T-cell (primary cell): ENCODE measurements around the gene ZFR. TPM values are rescaled to one million over a fixed set of nuclear protein-coding genes. Genes with fewer than 3 reads are reported as not detected.

Experiments
- ATAC-seq, 4 experiments: fragments of 200-7000 bp in 3 of 4; fragments of 150-1000 bp in 1 of 4; cut with Tn5 transposase; replicated peaks in 1 of 4; 1 replicate in 3 of 4; 2 replicates in 1 of 4; pipeline ENCODE4 v1.10.0; 2021; ENCODE audit warnings: moderate library complexity in 3 of 4, mild to moderate bottlenecking in 2 of 4, moderate number of reproducible peaks in 1 of 4
- CTCF ChIA-PET, 2 donors: fragments of 300-600 bp; sonication (Branson Sonifier 250); formaldehyde crosslinking; loops; one replicate each; lab custom pipeline; 2022; ENCODE audit warnings: antibody characterized with exemption in 2 of 2; lab: Charles Lee
- POLR2A ChIA-PET, 2 donors: fragments of 300-600 bp; sonication (Branson Sonifier 250); formaldehyde crosslinking; loops; one replicate each; lab custom pipeline; 2022; ENCODE audit warnings: antibody characterized with exemption in 2 of 2; lab: Charles Lee
- DNase-seq, 35 experiments: peaks; one replicate each; pipeline versions ENCODE4 v3.0.0 to v3.0.0-alpha.2; 2013 to 2023
- H3K27ac ChIP-seq: one replicate; pipeline ENCODE4 v1.5.1; 2013; ENCODE audit warnings: low read length
- H3K27me3 ChIP-seq, 2 experiments: replicated peaks in 1 of 2; 1 replicate in 1 of 2; 2 replicates in 1 of 2; pipeline versions ENCODE4 v1.6.1 to v1.7.0; 2013; ENCODE audit warnings: low read length in 1 of 2, mixed read lengths in 1 of 2; ENCODE audit not compliant: control insufficient read depth in 2 of 2, insufficient read depth in 2 of 2; ENCODE audit errors: extremely low read depth in 1 of 2
- H3K36me3 ChIP-seq, 2 donors: 1 replicate in 1 of 2; 2 replicates in 1 of 2; pipeline versions ENCODE4 v1.6.1 to v1.7.0; 2013; ENCODE audit warnings: low read length in 1 of 2; ENCODE audit not compliant: control insufficient read depth in 2 of 2, insufficient read depth in 1 of 2; ENCODE audit errors: extremely low read depth in 1 of 2
- H3K4me1 ChIP-seq, 2 experiments: 1 replicate in 1 of 2; 2 replicates in 1 of 2; pipeline versions ENCODE4 v1.6.1 to v1.7.0; 2013; ENCODE audit warnings: low read length in 2 of 2, mixed read lengths in 1 of 2; ENCODE audit not compliant: insufficient read depth in 2 of 2, control insufficient read depth in 1 of 2; ENCODE audit errors: extremely low read depth in 1 of 2
- H3K4me3 ChIP-seq, 2 donors: 1 replicate in 1 of 2; 2 replicates in 1 of 2; pipeline versions ENCODE4 v1.5.1 to v1.7.0; 2013; ENCODE audit warnings: mild to moderate bottlenecking in 2 of 2, low read length in 1 of 2, moderate library complexity in 1 of 2; ENCODE audit not compliant: control insufficient read depth in 1 of 2; ENCODE audit errors: extremely low read depth in 1 of 2
- H3K9me3 ChIP-seq: 2 replicates; pipeline ENCODE4 v1.7.0; 2013
- H3K27ac Mint-ChIP-seq, 2 donors: one replicate each; pipeline ENCODE4 v1.8.0; 2020 to 2021; ENCODE audit warnings: mild to moderate bottlenecking in 2 of 2, mixed read lengths in 2 of 2
- H3K27me3 Mint-ChIP-seq, 2 donors: one replicate each; pipeline ENCODE4 v1.8.0; 2021 to 2022; ENCODE audit warnings: mixed read lengths in 2 of 2
- H3K36me3 Mint-ChIP-seq: one replicate; pipeline ENCODE4 v1.8.0; 2021; ENCODE audit warnings: mixed read lengths
- H3K4me1 Mint-ChIP-seq, 3 donors: one replicate each; pipeline ENCODE4 v1.8.0; 2020 to 2022; ENCODE audit warnings: mixed read lengths in 3 of 3, mild to moderate bottlenecking in 1 of 3
- H3K4me3 Mint-ChIP-seq, 3 donors: one replicate each; pipeline ENCODE4 v1.8.0; 2020 to 2022; ENCODE audit warnings: mild to moderate bottlenecking in 3 of 3, mixed read lengths in 3 of 3, moderate library complexity in 3 of 3
- H3K9me3 Mint-ChIP-seq, 3 donors: one replicate each; pipeline ENCODE4 v1.8.0; 2020 to 2022; ENCODE audit warnings: mixed read lengths in 3 of 3
- WGBS: methylation state at CpG from one replicate; pipeline ENCODE4 v1.1.5; 2013; ENCODE audit warnings: missing lambda C conversion rate; ENCODE audit not compliant: insufficient coverage; 5-methylcytosine and 5-hydroxymethylcytosine counted together
- total RNA-seq, 35 experiments: library from RNA in 6 of 35; stranded (reverse) in 6 of 35; fragments of 120-200 nt in 1 of 35; gene quantifications; one replicate each; pipeline versions ENCODE4 v1.2.1 to v1.2.4 and lab custom pipeline; 2013 to 2026

The ZFR gene
- total RNA-seq, 5 donors from 2014 or later (not counting 1 experiment from before 2014, with no cell fraction given), result 50.1 to 55.9 (median 54.2) TPM

- POLR2A ChIA-PET, result interaction anchor here in 1 of 2 donors (0.6 kb wide), 1 partner anchor 309 kb away, joined by 3 read pairs; no protein-coding TSS in a partner anchor
- H3K27me3 Mint-ChIP-seq, result peaks cover 0 to 1% of the 10 kb centered on the region in 2 donors
These were observed 112.6 kb downstream of the ZFR start for GRCh38 chr5:32331935-32332274.

GRCh38 chr5:32331217-32331934 is 113.2 kb downstream of the ZFR start:
- ChIA-PET CTCF (interaction anchor here (0.6 to 5.6 kb wide), 5 partner anchors 11 to 283 kb away, joined by 3 to 66 read pairs (median 4); no protein-coding TSS in a partner anchor), POLR2A (interaction anchor here in 1 of 2 donors (0.6 kb wide), 2 partner anchors 71 to 308 kb away, joined by 3 read pairs; no protein-coding TSS in a partner anchor)
- Histone ChIP-seq H3K27me3 (no peaks in the 10 kb centered on the region), H3K9me3 (no peaks in the 10 kb centered on the region), H3K4me1 (peaks cover 0 to 5% of the 10 kb centered on the region in 2 experiments), H3K36me3 (no peaks in the 10 kb centered on the region), H3K4me3 (no peak overlapping the region), H3K27ac (no peak overlapping the region)
- H3K9me3 Mint-ChIP-seq, result no peaks in the 10 kb centered on the region
- no peak overlapping the region for H3K27ac Mint-ChIP-seq
- 93% methylated on average over 5 of the region's 11 CpGs for WGBS
- H3K4me1 Mint-ChIP-seq, result peaks cover 2 to 5% (median 2%) of the 10 kb centered on the region in 3 donors
- no peak overlapping the region for H3K4me3 Mint-ChIP-seq
- H3K27me3 Mint-ChIP-seq, result peaks cover 0 to 1% of the 10 kb centered on the region in 2 donors
- DNase-seq (no peak), ATAC-seq (no peak)
- no peaks in the 10 kb centered on the region for H3K36me3 Mint-ChIP-seq

More at GRCh38 chr5:32331935-32332274, 112.6 kb downstream of the ZFR start:
- Histone ChIP-seq H3K27ac (no peak overlapping the region), H3K36me3 (no peaks in the 10 kb centered on the region), H3K9me3 (no peaks in the 10 kb centered on the region), H3K4me1 (peaks cover 0 to 5% of the 10 kb centered on the region in 2 experiments), H3K27me3 (no peaks in the 10 kb centered on the region), H3K4me3 (no peak overlapping the region)
- Mint-ChIP-seq H3K27ac (no peak overlapping the region), H3K36me3 (no peaks in the 10 kb centered on the region), H3K4me3 (no peak overlapping the region), H3K4me1 (peaks cover 2 to 5% (median 2%) of the 10 kb centered on the region in 3 donors), H3K9me3 (no peaks in the 10 kb centered on the region)
- no peak for ATAC-seq
- WGBS, result no CpG with 5 or more reads among the region's 3 CpGs
- no peak for DNase-seq
- CTCF ChIA-PET, result interaction anchor here (1.0 to 5.6 kb wide), 3 partner anchors 10 to 101 kb away, joined by 3 to 66 read pairs (median 48); no protein-coding TSS in a partner anchor

GRCh38 chr5:32330126-32330971 is 114.2 kb downstream of the ZFR start:
- H3K27ac ChIP-seq, result no peak overlapping the region
- CTCF ChIA-PET, result interaction anchor here (0.5 to 5.6 kb wide), 8 partner anchors 49 to 798 kb away, joined by 3 to 66 read pairs (median 4); partner anchors contain the start of genes C5orf22 (in 1 of the 2) and DROSHA (in 1 of the 2)
- DNase-seq (no peak), ATAC-seq (no peak)
- Mint-ChIP-seq H3K27ac (no peak overlapping the region), H3K4me3 (no peak overlapping the region), H3K36me3 (no peaks in the 10 kb centered on the region), H3K9me3 (no peaks in the 10 kb centered on the region), H3K27me3 (no peaks in the 10 kb centered on the region), H3K4me1 (peaks cover 2 to 5% (median 2%) of the 10 kb centered on the region in 3 donors)
- H3K9me3 ChIP-seq, result no peaks in the 10 kb centered on the region
- no peaks in the 10 kb centered on the region for H3K36me3 ChIP-seq
- no peak overlapping the region for H3K4me3 ChIP-seq
- 88% methylated on average over 3 of the region's 11 CpGs for WGBS
- no peaks in the 10 kb centered on the region for H3K27me3 ChIP-seq
- POLR2A ChIA-PET, result interaction anchor here in 1 of 2 donors (0.6 kb wide), 1 partner anchor 29 kb away, joined by 5 read pairs; no protein-coding TSS in a partner anchor
- H3K4me1 ChIP-seq, result peaks cover 0 to 5% of the 10 kb centered on the region in 2 experiments

- Histone ChIP-seq H3K36me3 (no peaks in the 10 kb centered on the region), H3K27me3 (no peaks in the 10 kb centered on the region), H3K9me3 (no peaks in the 10 kb centered on the region), H3K4me3 (no peak overlapping the region), H3K4me1 (peaks cover 0 to 5% of the 10 kb centered on the region in 2 experiments), H3K27ac (no peak overlapping the region)
- H3K27me3 Mint-ChIP-seq, result no peaks in the 10 kb centered on the region
- ATAC-seq, result peak; percentile 73 to 82 (median 76)
- no peaks in the 10 kb centered on the region for H3K9me3 Mint-ChIP-seq
- peaks cover 2 to 5% (median 2%) of the 10 kb centered on the region in 3 donors for H3K4me1 Mint-ChIP-seq
- no peaks in the 10 kb centered on the region for H3K36me3 Mint-ChIP-seq
- POLR2A ChIA-PET, result interaction anchor here in 1 of 2 donors (0.6 kb wide), 1 partner anchor 28 kb away, joined by 5 read pairs; no protein-coding TSS in a partner anchor
- 33% methylated on average over 8 of the region's 10 CpGs for WGBS
- no peak overlapping the region for H3K27ac Mint-ChIP-seq
- CTCF ChIA-PET, result interaction anchor here (0.5 to 5.6 kb wide), 13 partner anchors 22 to 798 kb away, joined by 3 to 66 read pairs (median 4); partner anchors contain the start of genes C5orf22 (in 1 of the 2) and DROSHA (in 1 of the 2)
- DNase-seq, result peak in 30 of 35 experiments; percentile 12 to 74 (median 35)
- no peak overlapping the region for H3K4me3 Mint-ChIP-seq
These were observed 115.1 kb downstream of the ZFR start for GRCh38 chr5:32329395-32329834.

- Mint-ChIP-seq H3K36me3 (peaks cover 5% of the 10 kb centered on the region), H3K4me3 (no peak overlapping the region), H3K9me3 (peaks cover 0 to 5% (median 5%) of the 10 kb centered on the region in 3 donors), H3K27ac (peak overlapping the region in 1 of 2 donors; percentile 54), H3K4me1 (peaks cover 2 to 5% (median 2%) of the 10 kb centered on the region in 3 donors), H3K27me3 (no peaks in the 10 kb centered on the region)
- no CpG with 5 or more reads among the region's 3 CpGs for WGBS
- no peak for DNase-seq
- H3K27ac ChIP-seq, result no peak overlapping the region
- H3K36me3 ChIP-seq, result no peaks in the 10 kb centered on the region
- H3K27me3 ChIP-seq, result no peaks in the 10 kb centered on the region
- peaks cover 0 to 5% of the 10 kb centered on the region in 2 experiments for H3K4me1 ChIP-seq
- H3K9me3 ChIP-seq, result no peaks in the 10 kb centered on the region
- ATAC-seq, result no peak
- ChIA-PET CTCF (no interaction called here), POLR2A (no interaction called here)
- H3K4me3 ChIP-seq, result no peak overlapping the region
These were observed 118.2 kb downstream of the ZFR start for GRCh38 chr5:32326216-32326772.
